GM12878 (cell line): ENCODE results near the gene VEGFA. TPM values are rescaled to one million over a fixed set of nuclear protein-coding genes. Genes with fewer than 3 reads are reported as not detected.

ENCODE experiments used
- ATAC-seq: fragments of 200-7000 bp; cut with Tn5 transposase; 3 replicates; pipeline ENCODE4 v1.9.1; 2020; ENCODE audit warnings: mild to moderate bottlenecking, moderate library complexity
- BruUV-seq: library from RNA; stranded (reverse); fragments of 400-500 nt; replicated peaks from 2 replicates; lab custom pipeline; 2021; lab: Mats Ljungman, UMichigan
- CTCF ChIA-PET: fragments of 300-600 bp; sonication (Branson Sonifier 250); formaldehyde crosslinking; extraction: SDS; loops from one replicate; lab custom pipeline; 2021; ENCODE audit warnings: inconsistent platforms; lab: Yijun Ruan, JAX
- POLR2A ChIA-PET: fragments of 350-600 bp; formaldehyde crosslinking; extraction: SDS; loops from one replicate; lab custom pipeline; 2021; ENCODE audit warnings: inconsistent platforms; lab: Charles Lee
- RAD21 ChIA-PET: fragments of 300-600 bp; sonication (Branson Sonifier 250); formaldehyde crosslinking; loops from one replicate; lab custom pipeline; 2023; ENCODE audit warnings: antibody characterized with exemption; ENCODE audit not compliant: unreplicated experiment; lab: Charles Lee
- SMC1A ChIA-PET: fragments of 300-600 bp; sonication (Branson Sonifier 250); formaldehyde crosslinking; loops from one replicate; lab custom pipeline; 2023; ENCODE audit not compliant: unreplicated experiment, uncharacterized antibody; lab: Charles Lee
- DNase-seq: peaks from one replicate; pipeline ENCODE4 v3.0.0-alpha.2; 2011; ENCODE audit warnings: low read depth, low spot score
- FAIRE-seq: peaks from 3 replicates; lab custom pipeline; 2011; peaks lifted over from hg19 to GRCh38; lab: Jason Lieb, UNC
- H2AFZ ChIP-seq: 2 replicates; pipeline ENCODE4 v1.6.0; 2011; ENCODE audit warnings: low read depth, low read length, control low read depth; ENCODE audit not compliant: control insufficient read depth
- H3K27ac ChIP-seq: 2 replicates; pipeline ENCODE4 v1.5.1; 2011; ENCODE audit warnings: control low read depth; ENCODE audit not compliant: control insufficient read depth, insufficient read depth
- H3K27me3 ChIP-seq, 2 experiments: replicated peaks in 1 of 2; 2 replicates each; pipeline versions ENCODE4 v1.6.0 to v1.6.1; 2011; ENCODE audit warnings: low read length in 1 of 2; ENCODE audit not compliant: control insufficient read depth in 2 of 2, insufficient read depth in 2 of 2
- H3K36me3 ChIP-seq, 2 experiments: 2 replicates each; pipeline ENCODE4 v1.5.1; 2011; ENCODE audit warnings: low read length in 1 of 2; ENCODE audit not compliant: control insufficient read depth in 2 of 2, insufficient read depth in 2 of 2
- H3K4me1 ChIP-seq: 2 replicates; pipeline ENCODE4 v1.6.1; 2011; ENCODE audit warnings: mild to moderate bottlenecking, low read length, moderate library complexity, mixed read lengths; ENCODE audit not compliant: control insufficient read depth, insufficient read depth
- H3K4me2 ChIP-seq: 2 replicates; pipeline ENCODE4 v1.6.0; 2011; ENCODE audit warnings: control low read depth; ENCODE audit not compliant: control insufficient read depth, insufficient read depth
- H3K4me3 ChIP-seq: fragments of 200-600 bp; sonication (generic); 2 replicates; pipeline ENCODE4 v1.5.1; 2016
- H3K79me2 ChIP-seq: 2 replicates; pipeline ENCODE4 v1.6.0; 2011; ENCODE audit warnings: low read length; ENCODE audit not compliant: control insufficient read depth, insufficient read depth
- H3K9ac ChIP-seq: 2 replicates; pipeline ENCODE4 v1.8.0; 2011; ENCODE audit warnings: low read length, control low read depth, mixed read lengths; ENCODE audit not compliant: control insufficient read depth, insufficient read depth
- H3K9me3 ChIP-seq: replicated peaks from 3 replicates; pipeline ENCODE4 v1.5.1; 2011; ENCODE audit warnings: mild to moderate bottlenecking, low read length; ENCODE audit not compliant: control insufficient read depth, insufficient read depth
- H4K20me1 ChIP-seq: 2 replicates; pipeline ENCODE4 v1.6.0; 2011; ENCODE audit not compliant: control insufficient read depth, insufficient read depth
- MYC ChIP-seq: IDR thresholded peaks from 2 replicates; pipeline ENCODE4 v1.6.1; 2011; ENCODE audit warnings: mild to moderate bottlenecking, low read length, moderate library complexity, inconsistent platforms; ENCODE audit not compliant: insufficient read depth, insufficient replicate concordance, insufficient read length, severe bottlenecking
- NFYA ChIP-seq: IDR thresholded peaks from 2 replicates; pipeline ENCODE4 v1.6.1; 2011; ENCODE audit warnings: low read depth, mild to moderate bottlenecking, low read length, improper control_type of control experiment, borderline replicate concordance
- ZNF217 ChIP-seq: fragments of 450-650 bp; IDR thresholded peaks from 2 replicates; pipeline ENCODE4 v1.6.1; 2017; ENCODE audit warnings: antibody characterized with exemption, mild to moderate bottlenecking
- WGBS: methylation state at CpG from one replicate; pipeline ENCODE4 v1.1.6; 2016; ENCODE audit warnings: low lambda C conversion rate; ENCODE audit not compliant: insufficient replicate concordance, insufficient coverage; ENCODE audit errors: missing lambda C conversion rate; 5-methylcytosine and 5-hydroxymethylcytosine counted together
- in situ Hi-C: fragments of 300-500 bp; cut with MboI; formaldehyde crosslinking; loops from 9 replicates; pipeline ENCODE4 v1.14.3; 2018; ENCODE audit warnings: mixed read lengths
- intact Hi-C: fragments of 100-400 bp; cut with micrococcal nuclease; formaldehyde crosslinking; loops from one replicate; pipeline ENCODE4 v1.14.2; 2022; ENCODE audit not compliant: unreplicated experiment
- polyA plus RNA-seq, 11 experiments: library from polyadenylated mRNA; depleted of rRNA in 4 of 11; unstranded in 6 of 11; stranded (reverse) in 5 of 11; fragments of >200 nt; fragmentation: Nextera tagmentation in 4 of 11; fragmentation: Illumina TruSeq in 1 of 11; extraction: Ambion mirVana in 4 of 11; extraction: Trizol in 1 of 11; gene quantifications; 1 replicate in 1 of 11; 2 replicates in 10 of 11; pipeline versions ENCODE4 v1.2.1 to v1.2.3, GENCODE V29; 2011 to 2016; ENCODE audit warnings: inconsistent platforms in 2 of 11, missing spikeins in 2 of 11, low read depth in 1 of 11
- small RNA-seq: library from RNA; depleted of rRNA; stranded (forward); fragments of <200 nt; gene quantifications from one replicate; pipeline ENCODE3, GENCODE V24; 2014
- total RNA-seq, 4 experiments: library from RNA; depleted of rRNA in 3 of 4; stranded (reverse); fragments of >200 nt in 3 of 4; fragmentation: Illumina TruSeq in 1 of 4; extraction: Trizol in 1 of 4; gene quantifications; 2 replicates each; pipeline versions ENCODE4 v1.2.1 to v1.2.3, GENCODE V29; 2013 to 2021
- TF ChIP-seq, protein P1 (sequence below): fragments of 450-650 bp; formaldehyde crosslinking; IDR thresholded peaks from 2 replicates; pipeline ENCODE4 v1.4.0; 2022; ENCODE audit warnings: mild to moderate bottlenecking, moderate library complexity

VEGFA gene
- total and polyA plus RNA-seq, 10 of the 15 experiments (the other 5 are each of a cell fraction or from before 2014, with no cell fraction given): 0.96 to 140 (median 16.9) TPM

DNA sequence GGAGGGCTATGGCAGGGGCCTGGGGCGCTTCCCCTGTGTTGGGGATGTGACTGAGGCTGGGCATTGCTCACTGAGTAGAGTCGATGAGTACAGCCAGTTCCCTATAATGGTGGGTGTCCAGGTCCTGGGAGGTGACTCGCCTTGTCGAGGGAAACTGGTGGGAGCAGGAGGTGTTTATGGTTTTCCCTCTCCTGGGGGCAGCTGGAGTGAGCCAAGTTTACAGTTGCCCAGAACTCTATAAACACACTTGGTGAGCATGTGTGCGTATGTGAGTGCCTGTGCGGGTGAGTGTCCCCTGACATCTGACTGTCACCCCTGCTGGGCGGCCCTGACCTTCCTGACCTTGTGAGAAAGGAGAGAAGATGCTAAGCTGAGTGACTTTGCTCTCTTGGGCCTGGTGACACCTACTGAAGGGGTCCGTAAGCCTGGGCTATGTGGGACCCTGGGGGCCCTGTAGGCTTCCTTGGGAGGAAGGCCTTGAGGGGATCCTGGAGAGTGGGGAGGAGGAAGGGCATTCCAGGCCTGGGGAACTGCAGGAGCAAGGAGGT lies 65.9 kb downstream of the VEGFA start:
- Histone ChIP-seq H3K27me3 (peaks cover 0 to 3% of the 10 kb centered on the region in 2 experiments; a peak in 2 of 4 replicates), H3K4me3 (no peak overlapping the region), H3K4me1 (no peaks in the 10 kb centered on the region), H3K27ac (no peak overlapping the region), H4K20me1 (no peaks in the 10 kb centered on the region), H3K9ac (no peak overlapping the region), H3K79me2 (no peaks in the 10 kb centered on the region), H3K9me3 (no peaks in the 10 kb centered on the region), H2AFZ (no peak overlapping the region), H3K36me3 (no peaks in the 10 kb centered on the region), H3K4me2 (no peak overlapping the region)
- ChIA-PET CTCF (interaction anchor here (1.0 to 3.2 kb wide), 7 partner anchors 29 to 243 kb away, joined by 3 to 22 read pairs (median 6); partner anchors contain the start of gene VEGFA), RAD21 (interaction anchor here (2.0 to 2.1 kb wide), 2 partner anchors 62 to 66 kb away, joined by 11 to 14 read pairs; partner anchors contain the start of gene VEGFA), POLR2A (no interaction called here), SMC1A (interaction anchor here (0.5 to 2.8 kb wide), 6 partner anchors 45 to 243 kb away, joined by 3 to 14 read pairs (median 5); no protein-coding TSS in a partner anchor)
- no TSS peak for BruUV-seq
- DNase-seq: no peak
- no peak for FAIRE-seq
- intact Hi-C loops (loop anchor here (5.0 kb wide), 1 partner anchor 166 kb away; no protein-coding TSS in a partner anchor), in situ Hi-C loops (no loop called here)
- WGBS: 42% methylated on average over 8 of the region's 8 CpGs
- no peak for TF ChIP-seq ZNF217
- TF ChIP-seq, protein P1, sequence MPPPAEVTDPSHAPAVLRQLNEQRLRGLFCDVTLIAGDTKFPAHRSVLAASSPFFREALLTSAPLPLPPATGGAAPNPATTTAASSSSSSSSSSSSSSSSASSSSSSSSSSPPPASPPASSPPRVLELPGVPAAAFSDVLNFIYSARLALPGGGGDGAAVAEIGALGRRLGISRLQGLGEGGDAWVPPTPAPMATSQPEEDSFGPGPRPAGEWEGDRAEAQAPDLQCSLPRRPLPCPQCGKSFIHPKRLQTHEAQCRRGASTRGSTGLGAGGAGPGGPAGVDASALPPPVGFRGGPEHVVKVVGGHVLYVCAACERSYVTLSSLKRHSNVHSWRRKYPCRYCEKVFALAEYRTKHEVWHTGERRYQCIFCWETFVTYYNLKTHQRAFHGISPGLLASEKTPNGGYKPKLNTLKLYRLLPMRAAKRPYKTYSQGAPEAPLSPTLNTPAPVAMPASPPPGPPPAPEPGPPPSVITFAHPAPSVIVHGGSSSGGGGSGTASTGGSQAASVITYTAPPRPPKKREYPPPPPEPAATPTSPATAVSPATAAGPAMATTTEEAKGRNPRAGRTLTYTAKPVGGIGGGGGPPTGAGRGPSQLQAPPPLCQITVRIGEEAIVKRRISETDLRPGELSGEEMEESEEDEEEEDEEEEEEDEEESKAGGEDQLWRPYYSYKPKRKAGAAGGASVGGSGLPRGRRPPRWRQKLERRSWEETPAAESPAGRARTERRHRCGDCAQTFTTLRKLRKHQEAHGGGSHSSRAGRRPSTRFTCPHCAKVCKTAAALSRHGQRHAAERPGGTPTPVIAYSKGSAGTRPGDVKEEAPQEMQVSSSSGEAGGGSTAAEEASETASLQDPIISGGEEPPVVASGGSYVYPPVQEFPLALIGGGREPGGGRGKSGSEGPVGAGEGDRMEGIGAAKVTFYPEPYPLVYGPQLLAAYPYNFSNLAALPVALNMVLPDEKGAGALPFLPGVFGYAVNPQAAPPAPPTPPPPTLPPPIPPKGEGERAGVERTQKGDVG (CRISPR knock-in tag): no peak
- no peak for TF ChIP-seq MYC
- TF ChIP-seq NFYA: no peak
- no peak for ATAC-seq

Small RNA genes within 50 kb of the gene (small RNA-seq; reads per million reads assigned to genes)
- gene AL136131.3: not detected

Other genes with a start within 250 kb of the VEGFA start
- gene XPO5, start 194.2 kb upstream of the VEGFA start, total RNA-seq (2014; rRNA removed): 42.1 and 55.9 TPM in 2 replicates
- 33.3 and 34.3 TPM in 2 replicates for gene XPO5, start 194.2 kb upstream of the VEGFA start, total RNA-seq (2014; rRNA removed; fragmentation: Illumina TruSeq; extraction: Trizol)
- 56.9 and 76.0 TPM in 2 replicates for gene XPO5, start 194.2 kb upstream of the VEGFA start, total RNA-seq (2021)
- gene XPO5, start 194.2 kb upstream of the VEGFA start, polyA plus RNA-seq (2011; rRNA removed): 56.8 and 68.5 TPM in 2 replicates
- 40.2 and 48.0 TPM in 2 replicates for gene XPO5, start 194.2 kb upstream of the VEGFA start, polyA plus RNA-seq (2014; fragmentation: Illumina TruSeq; extraction: Trizol)
- gene XPO5, start 194.2 kb upstream of the VEGFA start, polyA plus RNA-seq (2014; fragmentation: Nextera tagmentation; extraction: Ambion mirVana): 10 to 100 TPM; 11.3 to 21.7 TPM
- gene XPO5, start 194.2 kb upstream of the VEGFA start, polyA plus RNA-seq (2014; rRNA removed): 41.0 and 41.1 TPM in 2 replicates
- gene XPO5, start 194.2 kb upstream of the VEGFA start, polyA plus RNA-seq (2016; fragmentation: Nextera tagmentation; extraction: Ambion mirVana): 10 to 100 TPM; 38.2 to 49.6 TPM
- gene POLH, start 194.0 kb upstream of the VEGFA start, total RNA-seq (2014; rRNA removed): 16.5 and 17.8 TPM in 2 replicates
- 16.2 and 17.7 TPM in 2 replicates for gene POLH, start 194.0 kb upstream of the VEGFA start, total RNA-seq (2014; rRNA removed; fragmentation: Illumina TruSeq; extraction: Trizol)
- 22.8 and 28.0 TPM in 2 replicates for gene POLH, start 194.0 kb upstream of the VEGFA start, total RNA-seq (2021)
- 33.6 and 43.4 TPM in 2 replicates for gene POLH, start 194.0 kb upstream of the VEGFA start, polyA plus RNA-seq (2011; rRNA removed)
- gene POLH, start 194.0 kb upstream of the VEGFA start, polyA plus RNA-seq (2014; fragmentation: Illumina TruSeq; extraction: Trizol): 19.6 and 19.7 TPM in 2 replicates
- gene POLH, start 194.0 kb upstream of the VEGFA start, polyA plus RNA-seq (2014; fragmentation: Nextera tagmentation; extraction: Ambion mirVana): 1 to 10 TPM; 5.5 to 6.3 TPM
- 12.3 and 13.1 TPM in 2 replicates for gene POLH, start 194.0 kb upstream of the VEGFA start, polyA plus RNA-seq (2014; rRNA removed)
- 10 to 100 TPM; 23.5 to 26.0 TPM for gene POLH, start 194.0 kb upstream of the VEGFA start, polyA plus RNA-seq (2016; fragmentation: Nextera tagmentation; extraction: Ambion mirVana)
- gene GTPBP2, start 140.9 kb upstream of the VEGFA start, total RNA-seq (2014; rRNA removed): 47.1 and 52.9 TPM in 2 replicates
- 32.4 and 34.0 TPM in 2 replicates for gene GTPBP2, start 140.9 kb upstream of the VEGFA start, total RNA-seq (2014; rRNA removed; fragmentation: Illumina TruSeq; extraction: Trizol)
- gene GTPBP2, start 140.9 kb upstream of the VEGFA start, total RNA-seq (2021): 46.0 and 50.3 TPM in 2 replicates
- gene GTPBP2, start 140.9 kb upstream of the VEGFA start, polyA plus RNA-seq (2011; rRNA removed): 51.3 and 63.4 TPM in 2 replicates
- gene GTPBP2, start 140.9 kb upstream of the VEGFA start, polyA plus RNA-seq (2014; fragmentation: Illumina TruSeq; extraction: Trizol): 47.9 and 51.6 TPM in 2 replicates
- 10 to 100 TPM; 11.8 to 18.2 TPM for gene GTPBP2, start 140.9 kb upstream of the VEGFA start, polyA plus RNA-seq (2014; fragmentation: Nextera tagmentation; extraction: Ambion mirVana)
- gene GTPBP2, start 140.9 kb upstream of the VEGFA start, polyA plus RNA-seq (2014; rRNA removed): 50.9 and 51.5 TPM in 2 replicates
- 1 to 10 TPM; 5.9 to 6.0 TPM for gene GTPBP2, start 140.9 kb upstream of the VEGFA start, polyA plus RNA-seq (2016; fragmentation: Nextera tagmentation; extraction: Ambion mirVana)
- gene MAD2L1BP, start 134.4 kb upstream of the VEGFA start, total RNA-seq (2014; rRNA removed): 50.2 and 52.5 TPM in 2 replicates
- gene MAD2L1BP, start 134.4 kb upstream of the VEGFA start, total RNA-seq (2014; rRNA removed; fragmentation: Illumina TruSeq; extraction: Trizol): 37.4 and 43.8 TPM in 2 replicates
- gene MAD2L1BP, start 134.4 kb upstream of the VEGFA start, total RNA-seq (2021): 33.6 and 39.2 TPM in 2 replicates
- 53.1 and 69.4 TPM in 2 replicates for gene MAD2L1BP, start 134.4 kb upstream of the VEGFA start, polyA plus RNA-seq (2011; rRNA removed)
- 51.4 and 61.2 TPM in 2 replicates for gene MAD2L1BP, start 134.4 kb upstream of the VEGFA start, polyA plus RNA-seq (2014; fragmentation: Illumina TruSeq; extraction: Trizol)
- 100 to 1,000 TPM in 1 of 2 experiments, 10 to 100 TPM in 1; 96.4 to 155 TPM for gene MAD2L1BP, start 134.4 kb upstream of the VEGFA start, polyA plus RNA-seq (2014; fragmentation: Nextera tagmentation; extraction: Ambion mirVana)
- gene MAD2L1BP, start 134.4 kb upstream of the VEGFA start, polyA plus RNA-seq (2014; rRNA removed): 49.1 and 50.1 TPM in 2 replicates
- gene MAD2L1BP, start 134.4 kb upstream of the VEGFA start, polyA plus RNA-seq (2016; fragmentation: Nextera tagmentation; extraction: Ambion mirVana): 10 to 100 TPM; 59.3 to 61.6 TPM
- not detected in 2 replicates for gene RSPH9, start 125.2 kb upstream of the VEGFA start, total RNA-seq (2014; rRNA removed)
- not detected in 2 replicates for gene RSPH9, start 125.2 kb upstream of the VEGFA start, total RNA-seq (2014; rRNA removed; fragmentation: Illumina TruSeq; extraction: Trizol)
- gene RSPH9, start 125.2 kb upstream of the VEGFA start, total RNA-seq (2021): not detected in 2 replicates
- gene RSPH9, start 125.2 kb upstream of the VEGFA start, polyA plus RNA-seq (2011; rRNA removed): not detected in 2 replicates
- not detected in 2 replicates for gene RSPH9, start 125.2 kb upstream of the VEGFA start, polyA plus RNA-seq (2014; fragmentation: Illumina TruSeq; extraction: Trizol)
- under 1 TPM; 0.26 to 0.31 TPM for gene RSPH9, start 125.2 kb upstream of the VEGFA start, polyA plus RNA-seq (2014; fragmentation: Nextera tagmentation; extraction: Ambion mirVana)
- gene RSPH9, start 125.2 kb upstream of the VEGFA start, polyA plus RNA-seq (2014; rRNA removed): 0.06 TPM in 1 of 2 replicates, not detected in the other
- gene RSPH9, start 125.2 kb upstream of the VEGFA start, polyA plus RNA-seq (2016; fragmentation: Nextera tagmentation; extraction: Ambion mirVana): under 1 TPM; 0.40 to 0.63 TPM
- 99.5 and 105 TPM in 2 replicates for gene MRPS18A, start 82.4 kb upstream of the VEGFA start, total RNA-seq (2014; rRNA removed)
- gene MRPS18A, start 82.4 kb upstream of the VEGFA start, total RNA-seq (2014; rRNA removed; fragmentation: Illumina TruSeq; extraction: Trizol): 75.7 and 81.6 TPM in 2 replicates
- gene MRPS18A, start 82.4 kb upstream of the VEGFA start, total RNA-seq (2021): 65.3 and 66.3 TPM in 2 replicates
- gene MRPS18A, start 82.4 kb upstream of the VEGFA start, polyA plus RNA-seq (2011; rRNA removed): 48.9 and 85.2 TPM in 2 replicates
- gene MRPS18A, start 82.4 kb upstream of the VEGFA start, polyA plus RNA-seq (2014; fragmentation: Illumina TruSeq; extraction: Trizol): 67.3 and 104 TPM in 2 replicates
- 100 to 1,000 TPM; 105 to 158 TPM for gene MRPS18A, start 82.4 kb upstream of the VEGFA start, polyA plus RNA-seq (2014; fragmentation: Nextera tagmentation; extraction: Ambion mirVana)
- gene MRPS18A, start 82.4 kb upstream of the VEGFA start, polyA plus RNA-seq (2014; rRNA removed): 99.7 and 112 TPM in 2 replicates
- gene MRPS18A, start 82.4 kb upstream of the VEGFA start, polyA plus RNA-seq (2016; fragmentation: Nextera tagmentation; extraction: Ambion mirVana): 10 to 100 TPM; 88.6 to 97.8 TPM